Astrocyte (in vitro differentiated cells and primary cell): ENCODE data around the gene ICA1.

Experiments used
- CTCF ChIP-seq: IDR thresholded peaks from 2 replicates; pipeline ENCODE4 v1.5.1; 2011; ENCODE audit warnings: low read depth, mild to moderate bottlenecking, inconsistent platforms, low read length, moderate library complexity; ENCODE audit not compliant: insufficient read depth
- EZH2 ChIP-seq: IDR thresholded peaks from 2 replicates; pipeline ENCODE4 v1.6.1; 2012; ENCODE audit warnings: mild to moderate bottlenecking, low read length, inconsistent platforms; ENCODE audit not compliant: insufficient read depth

GRCh38 chr7:8232999-8233847, 28.7 kb downstream of the ICA1 start:
- TF ChIP-seq CTCF, result no peak
- no peak for TF ChIP-seq EZH2
